Bronchial epithelial cell (primary cell): Measurements from ENCODE around the gene SDHAF3. TPM values are rescaled to one million over a fixed set of nuclear protein-coding genes. Genes with fewer than 3 reads are reported as not detected.

Source experiments
- DNase-seq: peaks from one replicate; pipeline ENCODE4 v3.0.0-alpha.2; 2010; ENCODE audit warnings: low read depth
- FAIRE-seq: peaks from 2 replicates; lab custom pipeline; 2011; peaks lifted over from hg19 to GRCh38; lab: Jason Lieb, UNC
- H3K27me3 ChIP-seq: 2 replicates; pipeline ENCODE4 v1.5.1; 2011; ENCODE audit warnings: low read length; ENCODE audit not compliant: control insufficient read depth, insufficient read depth
- H3K36me3 ChIP-seq: 2 replicates; pipeline ENCODE4 v1.5.1; 2011; ENCODE audit warnings: low read length; ENCODE audit not compliant: control insufficient read depth, insufficient read depth
- H3K4me3 ChIP-seq: 2 replicates; pipeline ENCODE4 v1.5.1; 2011; ENCODE audit warnings: mild to moderate bottlenecking, low read depth, low read length, control low read depth
- CTCF ChIP-seq: IDR thresholded peaks from 2 replicates; pipeline ENCODE4 v1.5.1; 2011; ENCODE audit warnings: mild to moderate bottlenecking, moderate library complexity, low read length, control low read depth, inconsistent platforms; ENCODE audit not compliant: insufficient read depth, severe bottlenecking
- total RNA-seq: library from RNA; depleted of rRNA; stranded (reverse); fragments of >200 nt; gene quantifications from 2 replicates; pipeline ENCODE4 v1.2.1, GENCODE V29; 2014

Gene SDHAF3
- total RNA-seq, 1 donor from 2014 or later = 9.5 TPM

GRCh38 chr7:97204821-97205220 is 87.3 kb downstream of the SDHAF3 start:
- FAIRE-seq (no peak), DNase-seq (no peak)
- no peak for TF ChIP-seq CTCF
- Histone ChIP-seq H3K4me3 (no peak overlapping the region), H3K36me3 (no peaks in the 10 kb centered on the region), H3K27me3 (no peaks in the 10 kb centered on the region)

GRCh38 chr7:97215556-97215955 is 98.1 kb downstream of the SDHAF3 start:
- no peak for TF ChIP-seq CTCF
- DNase-seq = peak; percentile 2
- no peak for FAIRE-seq
- no peaks in the 10 kb centered on the region for H3K36me3 ChIP-seq
- no peak overlapping the region for H3K4me3 ChIP-seq
- no peaks in the 10 kb centered on the region for H3K27me3 ChIP-seq

- no peak for DNase-seq
- no peak for FAIRE-seq
- no peak for TF ChIP-seq CTCF
- Histone ChIP-seq H3K27me3 (no peaks in the 10 kb centered on the region), H3K36me3 (no peaks in the 10 kb centered on the region), H3K4me3 (no peak overlapping the region)
Measured at GRCh38 chr7:97218767-97219166, 101.3 kb downstream of the SDHAF3 start.

- no peaks in the 10 kb centered on the region for H3K36me3 ChIP-seq
- DNase-seq (no peak), FAIRE-seq (no peak)
- H3K4me3 ChIP-seq = no peak overlapping the region
- no peaks in the 10 kb centered on the region for H3K27me3 ChIP-seq
- no peak for TF ChIP-seq CTCF
Measured at GRCh38 chr7:97219237-97219636, 101.7 kb downstream of the SDHAF3 start.

- DNase-seq (no peak), FAIRE-seq (no peak)
- no peak overlapping the region for H3K4me3 ChIP-seq
- H3K36me3 ChIP-seq = no peaks in the 10 kb centered on the region
- no peak for TF ChIP-seq CTCF
- H3K27me3 ChIP-seq = no peaks in the 10 kb centered on the region
Measured at GRCh38 chr7:97224316-97224715, 106.8 kb downstream of the SDHAF3 start.

- FAIRE-seq (no peak), DNase-seq (no peak)
- Histone ChIP-seq H3K27me3 (no peaks in the 10 kb centered on the region), H3K36me3 (no peaks in the 10 kb centered on the region), H3K4me3 (no peak overlapping the region)
- TF ChIP-seq CTCF = no peak
Measured at GRCh38 chr7:97226541-97226940, 109.0 kb downstream of the SDHAF3 start.

Other genes starting within 250 kb of the SDHAF3 start
- not detected in 2 replicates for gene DLX6, start 112.1 kb upstream of the SDHAF3 start, total RNA-seq
- 0.13 TPM in 1 of 2 replicates, not detected in the other for gene DLX5, start 92.9 kb upstream of the SDHAF3 start, total RNA-seq